Calu3 (cell line): ENCODE measurements around the gene ARID1B. TPM values are rescaled to one million over a fixed set of nuclear protein-coding genes. Genes with fewer than 3 reads are reported as not detected.

ENCODE experiments used
- BruUV-seq: library from RNA; stranded (reverse); fragments of 400-500 nt; replicated peaks from 2 replicates; lab custom pipeline; 2021; lab: Mats Ljungman, UMichigan
- CTCF ChIA-PET: fragments of 300-600 bp; sonication (Branson Sonifier 250); formaldehyde crosslinking; loops from one replicate; lab custom pipeline; 2022; ENCODE audit warnings: antibody characterized with exemption; lab: Charles Lee
- DNase-seq: peaks from one replicate; pipeline ENCODE4 v3.0.0; 2022
- H3K27ac Mint-ChIP-seq: one replicate; pipeline ENCODE4 v1.8.0; 2022; ENCODE audit warnings: mixed read lengths; ENCODE audit not compliant: unreplicated experiment
- H3K27me3 Mint-ChIP-seq: one replicate; pipeline ENCODE4 v1.8.0; 2022; ENCODE audit warnings: mixed read lengths; ENCODE audit not compliant: unreplicated experiment
- H3K36me3 Mint-ChIP-seq: one replicate; pipeline ENCODE4 v1.8.0; 2022; ENCODE audit warnings: mild to moderate bottlenecking, moderate library complexity, mixed read lengths; ENCODE audit not compliant: insufficient read depth, unreplicated experiment
- H3K4me1 Mint-ChIP-seq: one replicate; pipeline ENCODE4 v1.8.0; 2022; ENCODE audit warnings: mild to moderate bottlenecking, low read depth, mixed read lengths; ENCODE audit not compliant: unreplicated experiment
- H3K4me3 Mint-ChIP-seq: one replicate; pipeline ENCODE4 v1.8.0; 2022; ENCODE audit warnings: mild to moderate bottlenecking, low read depth, moderate library complexity, mixed read lengths; ENCODE audit not compliant: unreplicated experiment
- H3K9me3 Mint-ChIP-seq: one replicate; pipeline ENCODE4 v1.8.0; 2022; ENCODE audit warnings: low read depth, mixed read lengths; ENCODE audit not compliant: unreplicated experiment
- CTCF ChIP-seq: fragments of 200-600 bp; IDR thresholded peaks from one replicate; pipeline ENCODE4 v1.8.0; 2022; ENCODE audit warnings: antibody characterized with exemption; ENCODE audit not compliant: unreplicated experiment
- intact Hi-C: fragments of 100-400 bp; cut with micrococcal nuclease; formaldehyde crosslinking; loops from one replicate; pipeline ENCODE4 v1.10.0; 2022; ENCODE audit not compliant: unreplicated experiment
- total RNA-seq: library from RNA; stranded (reverse); gene quantifications from 2 replicates; pipeline ENCODE4 v1.2.3, GENCODE V29; 2022

The ARID1B gene
- total RNA-seq, 1 experiment from 2014 or later = 53.5 TPM

- no peaks in the 10 kb centered on the region for H3K4me1 Mint-ChIP-seq
- H3K27ac Mint-ChIP-seq = no peak overlapping the region
- H3K4me3 Mint-ChIP-seq = no peak overlapping the region
- H3K9me3 Mint-ChIP-seq = no peaks in the 10 kb centered on the region
- CTCF ChIA-PET = interaction anchor here (0.6 kb wide), 1 partner anchor 9 kb away, joined by 6 read pairs; no protein-coding TSS in a partner anchor
- no peak for TF ChIP-seq CTCF
- BruUV-seq = no TSS peak
- intact Hi-C loops = no loop called here
- no peaks in the 10 kb centered on the region for H3K27me3 Mint-ChIP-seq
- no peaks in the 10 kb centered on the region for H3K36me3 Mint-ChIP-seq
- no peak for DNase-seq
Observed at GRCh38 chr6:156967852-156968251, 190.7 kb downstream of the ARID1B start.

- intact Hi-C loops = no loop called here
- Mint-ChIP-seq H3K4me3 (no peak overlapping the region), H3K4me1 (no peaks in the 10 kb centered on the region), H3K27ac (no peak overlapping the region), H3K36me3 (no peaks in the 10 kb centered on the region), H3K9me3 (no peaks in the 10 kb centered on the region), H3K27me3 (no peaks in the 10 kb centered on the region)
- no peak for DNase-seq
- no TSS peak for BruUV-seq
- TF ChIP-seq CTCF = no peak
- CTCF ChIA-PET = no interaction called here
Observed at GRCh38 chr6:156969233-156969632, 192.1 kb downstream of the ARID1B start.

GRCh38 chr6:156970595-156971112 is 193.5 kb downstream of the ARID1B start:
- H3K4me1 Mint-ChIP-seq = no peaks in the 10 kb centered on the region
- CTCF ChIA-PET = no interaction called here
- no peaks in the 10 kb centered on the region for H3K27me3 Mint-ChIP-seq
- H3K27ac Mint-ChIP-seq = no peak overlapping the region
- no peaks in the 10 kb centered on the region for H3K36me3 Mint-ChIP-seq
- TF ChIP-seq CTCF = no peak
- DNase-seq = no peak
- no peaks in the 10 kb centered on the region for H3K9me3 Mint-ChIP-seq
- BruUV-seq = no TSS peak
- intact Hi-C loops = no loop called here
- H3K4me3 Mint-ChIP-seq = no peak overlapping the region

GRCh38 chr6:156971153-156971885 is 194.1 kb downstream of the ARID1B start:
- no peak for TF ChIP-seq CTCF
- CTCF ChIA-PET = no interaction called here
- Mint-ChIP-seq H3K4me3 (no peak overlapping the region), H3K9me3 (no peaks in the 10 kb centered on the region), H3K36me3 (no peaks in the 10 kb centered on the region), H3K27me3 (no peaks in the 10 kb centered on the region), H3K27ac (no peak overlapping the region), H3K4me1 (no peaks in the 10 kb centered on the region)
- intact Hi-C loops = no loop called here
- BruUV-seq = no TSS peak
- no peak for DNase-seq
